ENCODE data around the gene GCK. TPM values are rescaled to one million over a fixed set of nuclear protein-coding genes. Genes with fewer than 3 reads are reported as not detected.

Gene GCK
- total RNA-seq, 4 donors from 2014 or later, result not detected

- H3K27me3 ChIP-seq, result no peaks in the 10 kb centered on the region
- H3K9me3 ChIP-seq, result no peaks in the 10 kb centered on the region
- H3K4me3 ChIP-seq, result no peak overlapping the region
- H3K4me1 ChIP-seq, result peaks cover 0 to 13% (median 0%) of the 10 kb centered on the region in 4 donors
- TF ChIP-seq CTCF (IDR thresholded peaks at IDR 0.05), result no peak
- H3K27ac ChIP-seq, result no peak overlapping the region
- peaks cover 0 to 14% (median 0%) of the 10 kb centered on the region in 3 donors for H3K36me3 ChIP-seq
- no peak for DNase-seq
Observed at GRCh38 chr7:44121761-44122420, 67.3 kb downstream of the GCK start.

- TF ChIP-seq CTCF (IDR thresholded peaks at IDR 0.05) (no peak), POLR2A (IDR thresholded peaks at IDR 0.05) (no peak)
- Histone ChIP-seq H3K4me3 (no peak overlapping the region), H3K9me3 (no peaks in the 10 kb centered on the region), H3K27ac (no peak overlapping the region), H3K36me3 (peaks cover 0 to 23% (median 0%) of the 10 kb centered on the region in 3 donors), H3K27me3 (no peaks in the 10 kb centered on the region), H3K4me1 (peaks cover 0 to 13% (median 0%) of the 10 kb centered on the region in 4 donors)
- DNase-seq, result no peak
Observed at GRCh38 chr7:44120395-44120794, 68.8 kb downstream of the GCK start.

- TF ChIP-seq CTCF (IDR thresholded peaks at IDR 0.05) (no peak), POLR2A (IDR thresholded peaks at IDR 0.05) (no peak)
- Histone ChIP-seq H3K36me3 (peaks cover 0 to 23% (median 0%) of the 10 kb centered on the region in 3 donors), H3K9me3 (no peaks in the 10 kb centered on the region), H3K27me3 (no peaks in the 10 kb centered on the region), H3K27ac (no peak overlapping the region), H3K4me1 (peaks cover 0 to 13% (median 0%) of the 10 kb centered on the region in 4 donors), H3K4me3 (no peak overlapping the region)
- no peak for DNase-seq
Observed at GRCh38 chr7:44119829-44120380, 69.3 kb downstream of the GCK start.

- DNase-seq, result no peak
- no peak overlapping the region for H3K4me3 ChIP-seq
- H3K27me3 ChIP-seq, result no peaks in the 10 kb centered on the region
- H3K4me1 ChIP-seq, result peaks cover 0 to 13% (median 0%) of the 10 kb centered on the region in 4 donors
- H3K9me3 ChIP-seq, result no peaks in the 10 kb centered on the region
- H3K36me3 ChIP-seq, result peaks cover 0 to 29% (median 0%) of the 10 kb centered on the region in 3 donors
- TF ChIP-seq POLR2A (IDR thresholded peaks at IDR 0.05) (no peak), CTCF (IDR thresholded peaks at IDR 0.05) (no peak)
- H3K27ac ChIP-seq, result no peak overlapping the region
Observed at GRCh38 chr7:44117801-44118429, 71.3 kb downstream of the GCK start.

- H3K27ac ChIP-seq, result no peak overlapping the region
- H3K4me1 ChIP-seq, result peaks cover 0 to 5% (median 0%) of the 10 kb centered on the region in 4 donors
- peaks cover 0 to 29% (median 0%) of the 10 kb centered on the region in 3 donors for H3K36me3 ChIP-seq
- H3K4me3 ChIP-seq, result no peak overlapping the region
- DNase-seq, result no peak
- TF ChIP-seq CTCF (IDR thresholded peaks at IDR 0.05) (no peak), POLR2A (IDR thresholded peaks at IDR 0.05) (no peak)
- H3K9me3 ChIP-seq, result no peaks in the 10 kb centered on the region
- H3K27me3 ChIP-seq, result no peaks in the 10 kb centered on the region
Observed at GRCh38 chr7:44116789-44117666, 72.2 kb downstream of the GCK start.

Data from Peyer's patch (tissue), 4 donors.